Ovary (tissue), 9 donors: Measurements from ENCODE around the gene NDUFS6. TPM values are rescaled to one million over a fixed set of nuclear protein-coding genes. Genes with fewer than 3 reads are reported as not detected.
"Not testable (repeated sequence)": the region's sequence is repeated elsewhere in the genome, so short reads cannot be mapped to it uniquely, and the experiment has no call there.

Experiments used
- DNase-seq, 5 donors: peaks; one replicate each; pipeline ENCODE4 v3.0.0-alpha.2; 2019 to 2020
- H3K27ac ChIP-seq, 2 donors: fragments of 200-600 bp; one replicate each; pipeline versions ENCODE4 v1.5.1 to v1.8.0; 2019 to 2022
- H3K27me3 ChIP-seq: fragments of 200-600 bp; one replicate; pipeline ENCODE4 v1.8.0; 2022
- H3K36me3 ChIP-seq: fragments of 200-600 bp; sonication (generic); one replicate; pipeline ENCODE4 v1.5.1; 2019
- H3K4me1 ChIP-seq: one replicate; pipeline ENCODE4 v1.8.1; 2013; ENCODE audit warnings: mild to moderate bottlenecking, moderate library complexity; ENCODE audit not compliant: insufficient read depth
- H3K4me3 ChIP-seq: fragments of 200-600 bp; sonication (generic); one replicate; pipeline ENCODE4 v1.5.1; 2017
- H3K9me3 ChIP-seq, 2 donors: fragments of 200-600 bp in 1 of 2; sonication (generic) in 1 of 2; one replicate each; pipeline versions ENCODE4 v1.5.1 to v1.8.1; 2013 to 2019; ENCODE audit warnings: mild to moderate bottlenecking in 1 of 2, moderate library complexity in 1 of 2
- CTCF ChIP-seq, 3 donors: fragments of 450-650 bp in 2 of 3; fragments of 200-600 bp in 1 of 3; IDR thresholded peaks; one replicate each; pipeline versions ENCODE4 v1.5.1 to v1.8.0; 2016 to 2022; ENCODE audit warnings: antibody characterized with exemption in 3 of 3, mild to moderate bottlenecking in 1 of 3
- EP300 ChIP-seq: sonication (generic); formaldehyde crosslinking; IDR thresholded peaks from one replicate; pipeline ENCODE4 v1.6.1; 2017; ENCODE audit warnings: antibody characterized with exemption
- POLR2A ChIP-seq: fragments of 450-650 bp; IDR thresholded peaks from one replicate; pipeline ENCODE4 v1.6.1; 2017; ENCODE audit warnings: antibody characterized with exemption, mild to moderate bottlenecking, moderate library complexity
- WGBS, 3 donors: extraction: QIAGEN DNeasy Blood & Tissue Kit in 1 of 3; methylation state at CpG; one replicate each; pipeline versions ENCODE4 v1.1.5 to v1.1.7; 2013 to 2017; 5-methylcytosine and 5-hydroxymethylcytosine counted together
- intact Hi-C, 4 donors: fragments of 100-400 bp; cut with DNase I; formaldehyde crosslinking; loops; one replicate each; pipeline versions ENCODE4 v1.11.0 to v1.15.1; 2022 to 2023
- polyA plus RNA-seq, 2 donors: library from polyadenylated mRNA; stranded (reverse); fragments of 200-250 nt in 1 of 2; fragments of 350-450 nt in 1 of 2; fragmentation: Illumina TruSeq in 1 of 2; extraction: RNeasy Lipid Tissue Mini Kit (QIAGEN cat#74804) in 1 of 2; gene quantifications; one replicate each; pipeline ENCODE4 v1.2.3, GENCODE V29; 2013 to 2014
- total RNA-seq, 7 donors: library from RNA; depleted of rRNA in 2 of 7; stranded (reverse); fragments of >200 nt in 2 of 7; fragmentation: NEBNext Ultra II Directional in 3 of 7; extraction: Animal tissue kit (Norgen Biotek cat#: 25700) in 3 of 7; gene quantifications; one replicate each; pipeline versions ENCODE4 v1.1.0 to v1.2.4, GENCODE V29; 2016 to 2023
- donor health status: DM: no; HTN: no; CAD: no; lungs with moderate emphysema.
- donor health status: DM: no; HTN: no; CAD: no.
- donor health status: Bipolar disorder and iron deficiency.
- donor health status: DM: yes; HTN: yes; CAD: no.
- donor health status: DM: no; HTN: no; CAD: no.
- donor health status: DM: yes; HTN: yes; CAD: no.

The NDUFS6 gene
- total and polyA plus RNA-seq, 9 donors: 16.3 to 50.8 (median 21.5) TPM

DNA sequence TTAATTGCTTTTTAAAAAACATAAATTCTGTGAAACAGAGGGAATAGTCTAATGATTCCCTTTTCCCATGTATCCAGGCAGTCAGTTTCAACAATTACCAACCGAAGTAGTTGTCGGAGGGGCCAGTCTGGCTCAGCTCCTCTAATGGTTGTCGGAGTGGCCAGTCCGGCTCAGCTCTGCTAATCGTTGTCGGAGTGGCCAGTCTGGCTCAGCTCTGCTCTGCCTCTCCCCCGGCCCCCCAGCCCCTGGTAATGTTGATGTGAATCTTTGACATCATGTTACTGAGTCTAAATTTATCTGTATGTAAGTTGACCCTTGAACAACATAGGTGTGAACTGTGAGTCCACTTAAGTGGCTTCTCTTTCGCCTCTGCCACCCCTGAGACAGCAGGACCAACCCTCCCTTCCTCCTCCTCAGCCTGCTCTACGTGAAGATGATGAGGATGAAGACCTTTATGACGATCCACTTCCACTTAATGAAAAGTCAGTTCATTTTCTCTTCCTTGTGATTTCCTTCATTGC is 9.4 kb downstream of the NDUFS6 start:
- no peaks in the 10 kb centered on the region for H3K27me3 ChIP-seq
- intact Hi-C loops: no loop called here
- no peaks in the 10 kb centered on the region for H3K9me3 ChIP-seq
- no peak for DNase-seq
- H3K4me3 ChIP-seq: no peak overlapping the region
- TF ChIP-seq CTCF (IDR thresholded peaks at IDR 0.05): no peak
- TF ChIP-seq POLR2A: no peak
- no peaks in the 10 kb centered on the region for H3K4me1 ChIP-seq
- H3K27ac ChIP-seq: no peak overlapping the region
- 90 to 96% (median 94%) methylated on average over 10 of the region's 10 CpGs for WGBS, 3 donors
- no peaks in the 10 kb centered on the region for H3K36me3 ChIP-seq

DNA sequence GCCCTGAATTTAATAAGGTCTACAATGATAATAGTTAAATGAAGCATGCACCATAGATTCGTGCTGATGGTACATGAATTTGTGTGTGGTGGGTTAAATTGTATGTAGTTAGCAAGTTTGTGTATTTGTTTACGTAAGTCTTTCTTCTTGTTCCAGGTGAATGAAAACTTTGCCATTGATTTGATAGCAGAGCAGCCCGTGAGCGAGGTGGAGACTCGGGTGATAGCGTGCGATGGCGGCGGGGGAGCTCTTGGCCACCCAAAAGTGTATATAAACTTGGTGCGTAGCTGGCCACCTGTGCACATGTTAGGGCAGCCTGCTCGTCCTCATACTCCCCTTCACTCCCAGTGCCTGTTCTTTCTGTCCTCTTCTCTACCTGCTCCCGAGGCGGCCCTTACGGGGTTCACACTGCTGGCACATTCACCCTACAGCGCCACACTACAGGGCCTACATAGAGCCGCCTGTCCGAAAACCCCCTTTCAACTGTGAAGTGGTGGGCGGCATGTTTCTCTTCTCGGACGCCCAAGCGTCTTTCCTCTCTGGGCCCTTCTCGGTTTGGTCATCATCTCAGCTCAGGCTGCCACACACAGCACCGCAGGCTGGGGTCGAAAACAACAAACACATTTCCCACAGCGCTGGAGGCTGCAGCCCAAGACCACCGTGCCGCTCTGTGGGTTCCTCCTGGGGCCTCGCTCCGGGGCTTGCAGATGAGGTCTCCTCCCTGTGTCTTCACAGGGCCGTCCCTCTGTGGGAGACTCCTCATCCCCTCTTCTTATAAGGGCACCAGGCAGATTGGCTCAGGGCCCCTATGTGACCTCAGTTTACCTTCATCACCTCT is 13.2 kb downstream of the NDUFS6 start:
- H3K27me3 ChIP-seq: no peaks in the 10 kb centered on the region
- H3K4me3 ChIP-seq: no peak overlapping the region
- H3K4me1 ChIP-seq: no peaks in the 10 kb centered on the region
- no peaks in the 10 kb centered on the region for H3K36me3 ChIP-seq
- DNase-seq: peak in 1 of 5 donors; percentile 19
- no peak overlapping the region for H3K27ac ChIP-seq
- intact Hi-C loops: no loop called here
- WGBS, 3 donors: 92 to 95% (median 93%) methylated on average over 30 of the region's 30 CpGs
- TF ChIP-seq EP300 (no peak), CTCF (IDR thresholded peaks at IDR 0.05) (no peak), POLR2A (no peak)
- no peaks in the 10 kb centered on the region for H3K9me3 ChIP-seq

- DNase-seq: no peak
- H3K36me3 ChIP-seq: no peaks in the 10 kb centered on the region
- no peaks in the 10 kb centered on the region for H3K9me3 ChIP-seq
- WGBS, 3 donors: 92 to 95% (median 94%) methylated on average over 18 of the region's 18 CpGs
- intact Hi-C loops: no loop called here
- H3K4me1 ChIP-seq: no peaks in the 10 kb centered on the region
- H3K27ac ChIP-seq: no peak overlapping the region
- TF ChIP-seq CTCF (IDR thresholded peaks at IDR 0.05) (no peak), EP300 (no peak), POLR2A (no peak)
- no peak overlapping the region for H3K4me3 ChIP-seq
- no peaks in the 10 kb centered on the region for H3K27me3 ChIP-seq
Observed at GRCh38 chr5:1815071-1815786, 14.0 kb downstream of the NDUFS6 start.

DNA sequence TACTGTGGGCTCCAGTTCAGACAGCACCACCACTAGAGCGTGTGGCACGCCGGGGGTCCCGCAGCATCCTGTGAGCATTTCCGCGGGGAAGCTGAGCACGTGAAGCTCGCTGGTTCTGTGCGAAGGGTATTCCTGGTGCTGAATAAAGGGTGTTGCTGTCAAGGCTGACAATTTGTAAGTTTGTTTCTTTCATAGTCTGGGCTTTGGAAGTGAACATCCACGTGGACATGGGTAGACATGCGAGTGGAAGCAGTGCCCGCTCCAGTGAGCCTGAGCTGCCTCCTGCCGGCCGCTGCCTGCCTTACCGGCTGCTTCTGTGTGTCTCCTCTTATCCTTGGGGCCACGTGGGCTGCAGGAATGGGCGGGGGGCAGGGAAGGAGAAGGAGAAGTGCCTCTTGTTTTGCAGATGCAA is 14.7 kb downstream of the NDUFS6 start:
- 88 to 90% (median 88%) methylated on average over 17 of the region's 17 CpGs for WGBS, 3 donors
- no peak for TF ChIP-seq CTCF (IDR thresholded peaks at IDR 0.05)
- Histone ChIP-seq H3K9me3 (no peaks in the 10 kb centered on the region), H3K4me3 (no peak overlapping the region), H3K4me1 (no peaks in the 10 kb centered on the region), H3K36me3 (no peaks in the 10 kb centered on the region), H3K27ac (no peak overlapping the region), H3K27me3 (no peaks in the 10 kb centered on the region)
- no peak for DNase-seq
- intact Hi-C loops: no loop called here

GRCh38 chr5:1816495-1817089 is 15.4 kb downstream of the NDUFS6 start:
- H3K36me3 ChIP-seq, intact Hi-C loops: not testable (repeated sequence)
- 92 to 97% (median 95%) methylated on average over 18 of the region's 18 CpGs for WGBS, 3 donors

More at GRCh38 chr5:1816495-1817089, 15.4 kb downstream of the NDUFS6 start:
- not testable (repeated sequence) for DNase-seq, H3K9me3 ChIP-seq, H3K27me3 ChIP-seq, H3K4me1 ChIP-seq, H3K27ac ChIP-seq, H3K4me3 ChIP-seq
